CD4-positive, alpha-beta T cell treated with Interleukin-6 for 4 hours (primary cell): ENCODE results near the gene UBL4A.
A peak's percentile ranks its signal among the peaks of the same experiment; 100 is the strongest.

Experiments used
- DNase-seq: peaks from one replicate; pipeline ENCODE4 v3.0.0-alpha.2; 2020; ENCODE audit warnings: mixed read lengths

The UBL4A gene

GRCh38 chrX:154436983-154437752 lies 49.2 kb downstream of the UBL4A start, which contains the start of gene GDI1:
Gene GDI1 (plus strand): TSS chrX:154437154. CDS start chrX:154437255, 101 bp downstream.
- DNase-seq, result peak; percentile 60

- peak; percentile 58 for DNase-seq
Observed at GRCh38 chrX:154436374-154436982, 49.9 kb downstream of the UBL4A start.

- no peak for DNase-seq
Observed at GRCh38 chrX:154435171-154435733, 51.2 kb downstream of the UBL4A start.

- DNase-seq, result no peak
Observed at GRCh38 chrX:154434394-154435168, 51.8 kb downstream of the UBL4A start.
